ENCODE data around the gene FGD5.

The FGD5 gene

GRCh38 chr3:14913071-14913925 is 94.5 kb downstream of the FGD5 start:
- DNase-seq = no peak

GRCh38 chr3:14913926-14914778 is 95.4 kb downstream of the FGD5 start:
- DNase-seq = no peak

GRCh38 chr3:14914779-14915117 is 96.0 kb downstream of the FGD5 start:
- DNase-seq = no peak

GRCh38 chr3:14915636-14916222 is 97.0 kb downstream of the FGD5 start:
- no peak for DNase-seq

GRCh38 chr3:14918356-14918860 is 99.6 kb downstream of the FGD5 start:
- DNase-seq = no peak

- DNase-seq = no peak
These were observed 101.8 kb downstream of the FGD5 start for GRCh38 chr3:14920536-14920935.

- DNase-seq = peak; percentile 87
These were observed 102.4 kb downstream of the FGD5 start for GRCh38 chr3:14921034-14921616.

- DNase-seq = peak; percentile 21
These were observed 103.3 kb downstream of the FGD5 start for GRCh38 chr3:14921811-14922705.

GRCh38 chr3:14922863-14923262 is 104.1 kb downstream of the FGD5 start:
- DNase-seq = no peak

GRCh38 chr3:14923476-14923875 is 104.7 kb downstream of the FGD5 start:
- no peak for DNase-seq

GRCh38 chr3:14925729-14926591 is 107.2 kb downstream of the FGD5 start:
- DNase-seq = peak; percentile 61

GRCh38 chr3:14926592-14926991 is 107.8 kb downstream of the FGD5 start:
- DNase-seq = no peak

GRCh38 chr3:14927308-14927707 is 108.5 kb downstream of the FGD5 start:
- no peak for DNase-seq

- DNase-seq = no peak
These were observed 110.7 kb downstream of the FGD5 start for GRCh38 chr3:14929310-14930074.

GRCh38 chr3:14933820-14934425 is 115.2 kb downstream of the FGD5 start:
- no peak for DNase-seq

- no peak for DNase-seq
These were observed 117.0 kb downstream of the FGD5 start for GRCh38 chr3:14935592-14936345.

- DNase-seq = no peak
These were observed 120.2 kb downstream of the FGD5 start for GRCh38 chr3:14938954-14939353.

- no peak for DNase-seq
These were observed 123.1 kb downstream of the FGD5 start for GRCh38 chr3:14941871-14942270.

GRCh38 chr3:14943042-14943441 is 124.3 kb downstream of the FGD5 start:
- DNase-seq = no peak
